HL-60 (cell line): ENCODE data around the gene FSTL4.

Experiments used
- DNase-seq, 2 experiments: peaks; one replicate each; pipeline ENCODE4 v3.0.0-alpha.2; 2010 to 2020; ENCODE audit warnings: low read depth in 1 of 2, low spot score in 1 of 2
- H3K27ac ChIP-seq: fragments of 250-450 bp; sonication (Bioruptor Pico); replicated peaks from 2 replicates; pipeline ENCODE4 v1.5.1; 2020; ENCODE audit warnings: mild to moderate bottlenecking, moderate library complexity
- H3K27me3 ChIP-seq: fragments of 250-450 bp; sonication (Bioruptor Pico); 2 replicates; pipeline ENCODE4 v1.5.1; 2021; ENCODE audit warnings: mild to moderate bottlenecking, moderate library complexity; ENCODE audit not compliant: insufficient read depth, poor library complexity, severe bottlenecking
- H3K4me3 ChIP-seq: replicated peaks from 2 replicates; pipeline ENCODE4 v1.5.1; 2011; ENCODE audit warnings: mild to moderate bottlenecking, control low read depth, low read length; ENCODE audit not compliant: insufficient read depth
- GABPA ChIP-seq: IDR thresholded peaks from 2 replicates; pipeline ENCODE4 v1.6.1; 2012; ENCODE audit warnings: low read depth
- POLR2AphosphoS5 ChIP-seq: IDR thresholded peaks from 2 replicates; pipeline ENCODE4 v1.6.1; 2012; ENCODE audit warnings: low read depth
- SPI1 ChIP-seq: IDR thresholded peaks from 2 replicates; pipeline ENCODE4 v1.6.1; 2012; ENCODE audit warnings: low read depth, mild to moderate bottlenecking, borderline replicate concordance
- TF ChIP-seq, protein P1 (sequence below): IDR thresholded peaks from one replicate; pipeline ENCODE4 v1.5.1; 2011; ENCODE audit warnings: low read length, control low read depth, inconsistent platforms; ENCODE audit not compliant: insufficient read depth
- TF ChIP-seq, protein P2 (sequence below): IDR thresholded peaks from 2 replicates; pipeline ENCODE4 v1.6.1; 2012; ENCODE audit warnings: low read depth; ENCODE audit not compliant: insufficient replicate concordance

Gene FSTL4

DNA sequence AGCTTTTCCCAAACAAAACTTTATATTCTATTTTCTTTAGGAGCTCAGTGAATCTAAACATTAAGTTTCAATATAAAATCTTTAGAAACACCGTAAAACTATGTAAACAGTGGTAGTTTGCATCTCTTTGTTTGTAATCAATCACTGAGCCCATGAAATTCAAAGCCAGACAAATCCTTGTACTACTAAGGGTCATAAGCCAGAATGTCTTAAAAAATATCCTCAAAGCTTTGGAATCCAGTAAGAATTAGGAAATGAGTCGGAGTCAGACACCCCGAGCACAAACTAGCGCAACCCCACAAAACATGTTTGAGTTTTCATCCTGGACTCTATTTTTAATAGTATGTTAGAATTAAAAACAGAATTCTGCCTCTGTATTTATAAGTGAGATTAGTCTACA is 406.7 kb downstream of the FSTL4 start:
- Histone ChIP-seq H3K27me3 (no peaks in the 10 kb centered on the region), H3K4me3 (no peak overlapping the region), H3K27ac (no peak overlapping the region)
- no peak for DNase-seq
- no peak for TF ChIP-seq POLR2AphosphoS5

- DNase-seq = no peak
- TF ChIP-seq GABPA = no peak
- no peak for TF ChIP-seq POLR2AphosphoS5
- TF ChIP-seq SPI1 = no peak
- TF ChIP-seq, protein P1, sequence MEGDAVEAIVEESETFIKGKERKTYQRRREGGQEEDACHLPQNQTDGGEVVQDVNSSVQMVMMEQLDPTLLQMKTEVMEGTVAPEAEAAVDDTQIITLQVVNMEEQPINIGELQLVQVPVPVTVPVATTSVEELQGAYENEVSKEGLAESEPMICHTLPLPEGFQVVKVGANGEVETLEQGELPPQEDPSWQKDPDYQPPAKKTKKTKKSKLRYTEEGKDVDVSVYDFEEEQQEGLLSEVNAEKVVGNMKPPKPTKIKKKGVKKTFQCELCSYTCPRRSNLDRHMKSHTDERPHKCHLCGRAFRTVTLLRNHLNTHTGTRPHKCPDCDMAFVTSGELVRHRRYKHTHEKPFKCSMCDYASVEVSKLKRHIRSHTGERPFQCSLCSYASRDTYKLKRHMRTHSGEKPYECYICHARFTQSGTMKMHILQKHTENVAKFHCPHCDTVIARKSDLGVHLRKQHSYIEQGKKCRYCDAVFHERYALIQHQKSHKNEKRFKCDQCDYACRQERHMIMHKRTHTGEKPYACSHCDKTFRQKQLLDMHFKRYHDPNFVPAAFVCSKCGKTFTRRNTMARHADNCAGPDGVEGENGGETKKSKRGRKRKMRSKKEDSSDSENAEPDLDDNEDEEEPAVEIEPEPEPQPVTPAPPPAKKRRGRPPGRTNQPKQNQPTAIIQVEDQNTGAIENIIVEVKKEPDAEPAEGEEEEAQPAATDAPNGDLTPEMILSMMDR = no peak
- TF ChIP-seq, protein P2, sequence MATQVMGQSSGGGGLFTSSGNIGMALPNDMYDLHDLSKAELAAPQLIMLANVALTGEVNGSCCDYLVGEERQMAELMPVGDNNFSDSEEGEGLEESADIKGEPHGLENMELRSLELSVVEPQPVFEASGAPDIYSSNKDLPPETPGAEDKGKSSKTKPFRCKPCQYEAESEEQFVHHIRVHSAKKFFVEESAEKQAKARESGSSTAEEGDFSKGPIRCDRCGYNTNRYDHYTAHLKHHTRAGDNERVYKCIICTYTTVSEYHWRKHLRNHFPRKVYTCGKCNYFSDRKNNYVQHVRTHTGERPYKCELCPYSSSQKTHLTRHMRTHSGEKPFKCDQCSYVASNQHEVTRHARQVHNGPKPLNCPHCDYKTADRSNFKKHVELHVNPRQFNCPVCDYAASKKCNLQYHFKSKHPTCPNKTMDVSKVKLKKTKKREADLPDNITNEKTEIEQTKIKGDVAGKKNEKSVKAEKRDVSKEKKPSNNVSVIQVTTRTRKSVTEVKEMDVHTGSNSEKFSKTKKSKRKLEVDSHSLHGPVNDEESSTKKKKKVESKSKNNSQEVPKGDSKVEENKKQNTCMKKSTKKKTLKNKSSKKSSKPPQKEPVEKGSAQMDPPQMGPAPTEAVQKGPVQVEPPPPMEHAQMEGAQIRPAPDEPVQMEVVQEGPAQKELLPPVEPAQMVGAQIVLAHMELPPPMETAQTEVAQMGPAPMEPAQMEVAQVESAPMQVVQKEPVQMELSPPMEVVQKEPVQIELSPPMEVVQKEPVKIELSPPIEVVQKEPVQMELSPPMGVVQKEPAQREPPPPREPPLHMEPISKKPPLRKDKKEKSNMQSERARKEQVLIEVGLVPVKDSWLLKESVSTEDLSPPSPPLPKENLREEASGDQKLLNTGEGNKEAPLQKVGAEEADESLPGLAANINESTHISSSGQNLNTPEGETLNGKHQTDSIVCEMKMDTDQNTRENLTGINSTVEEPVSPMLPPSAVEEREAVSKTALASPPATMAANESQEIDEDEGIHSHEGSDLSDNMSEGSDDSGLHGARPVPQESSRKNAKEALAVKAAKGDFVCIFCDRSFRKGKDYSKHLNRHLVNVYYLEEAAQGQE = no peak
- no peak overlapping the region for H3K4me3 ChIP-seq
- H3K27ac ChIP-seq = no peak overlapping the region
- no peaks in the 10 kb centered on the region for H3K27me3 ChIP-seq
These were observed 407.1 kb downstream of the FSTL4 start for GRCh38 chr5:133205204-133205603.

- TF ChIP-seq, protein P1 = no peak
- TF ChIP-seq GABPA (no peak), SPI1 (no peak), POLR2AphosphoS5 (no peak)
- TF ChIP-seq, protein P2 = no peak
- no peaks in the 10 kb centered on the region for H3K27me3 ChIP-seq
- DNase-seq = no peak
- no peak overlapping the region for H3K4me3 ChIP-seq
- no peak overlapping the region for H3K27ac ChIP-seq
These were observed 408.7 kb downstream of the FSTL4 start for GRCh38 chr5:133203317-133204305.

GRCh38 chr5:133202066-133202665 is 410.2 kb downstream of the FSTL4 start:
- Histone ChIP-seq H3K27me3 (no peaks in the 10 kb centered on the region), H3K27ac (no peak overlapping the region), H3K4me3 (no peak overlapping the region)
- no peak for DNase-seq
- TF ChIP-seq POLR2AphosphoS5 (no peak), SPI1 (0 out of 2 replicates have a peak, but pooled peaks have one; percentile 2)
